WERI-Rb-1 (cell line): ENCODE data around the gene LRP11.
A peak's percentile ranks its signal among the peaks of the same experiment; 100 is the strongest.
"Not testable (repeated sequence)": the region's sequence is repeated elsewhere in the genome, so short reads cannot be mapped to it uniquely, and the experiment has no call there.

Experiments
- DNase-seq: peaks from one replicate; pipeline ENCODE4 v3.0.0-alpha.2; 2020
- H3K27ac ChIP-seq: fragments of 250-450 bp; sonication (Bioruptor Pico); 2 replicates; pipeline ENCODE4 v1.5.1; 2020; ENCODE audit warnings: mild to moderate bottlenecking, moderate library complexity
- H3K27me3 ChIP-seq: fragments of 250-450 bp; sonication (Bioruptor Pico); 2 replicates; pipeline ENCODE4 v1.5.1; 2021; ENCODE audit warnings: mild to moderate bottlenecking, low read depth, moderate library complexity; ENCODE audit not compliant: insufficient read depth, severe bottlenecking
- H3K36me3 ChIP-seq: fragments of 250-450 bp; sonication (Bioruptor Pico); 2 replicates; pipeline ENCODE4 v1.5.1; 2020; ENCODE audit warnings: mild to moderate bottlenecking, moderate library complexity
- H3K4me3 ChIP-seq: 2 replicates; pipeline ENCODE4 v1.5.1; 2011; ENCODE audit warnings: low read depth, mild to moderate bottlenecking, control low read depth, low read length
- H3K9me3 ChIP-seq: fragments of 250-450 bp; sonication (Bioruptor Pico); 2 replicates; pipeline ENCODE4 v1.5.1; 2021; ENCODE audit warnings: mild to moderate bottlenecking, moderate library complexity; ENCODE audit not compliant: severe bottlenecking
- TF ChIP-seq, protein P1 (sequence below): IDR thresholded peaks from 2 replicates; pipeline ENCODE4 v1.5.1; 2011; ENCODE audit warnings: low read depth, mild to moderate bottlenecking, control low read depth, inconsistent platforms, low read length

LRP11 gene

DNA sequence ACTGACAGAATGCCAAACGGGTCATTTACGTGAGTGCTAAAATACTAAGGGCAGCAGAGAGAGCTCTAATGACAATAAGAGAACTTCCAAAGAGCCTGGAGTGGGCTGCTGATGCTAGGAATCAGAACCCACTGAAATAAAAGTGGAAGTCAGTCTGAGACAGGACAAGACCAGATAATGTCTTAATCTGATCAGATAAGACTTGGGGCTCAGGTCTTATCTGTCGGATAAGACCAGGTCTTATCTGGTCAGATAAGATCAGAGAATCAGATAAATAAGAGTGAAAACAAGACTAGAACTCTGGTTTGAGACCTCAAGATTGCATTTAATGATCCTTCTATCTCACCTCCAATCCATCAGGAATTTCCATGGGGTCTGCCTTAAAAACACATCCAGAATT is 18.6 kb downstream of the LRP11 start:
- Histone ChIP-seq H3K27ac (no peak overlapping the region), H3K4me3 (no peak overlapping the region), H3K27me3 (no peaks in the 10 kb centered on the region), H3K36me3 (no peaks in the 10 kb centered on the region), H3K9me3 (no peaks in the 10 kb centered on the region)
- DNase-seq: no peak
- TF ChIP-seq, protein P1, sequence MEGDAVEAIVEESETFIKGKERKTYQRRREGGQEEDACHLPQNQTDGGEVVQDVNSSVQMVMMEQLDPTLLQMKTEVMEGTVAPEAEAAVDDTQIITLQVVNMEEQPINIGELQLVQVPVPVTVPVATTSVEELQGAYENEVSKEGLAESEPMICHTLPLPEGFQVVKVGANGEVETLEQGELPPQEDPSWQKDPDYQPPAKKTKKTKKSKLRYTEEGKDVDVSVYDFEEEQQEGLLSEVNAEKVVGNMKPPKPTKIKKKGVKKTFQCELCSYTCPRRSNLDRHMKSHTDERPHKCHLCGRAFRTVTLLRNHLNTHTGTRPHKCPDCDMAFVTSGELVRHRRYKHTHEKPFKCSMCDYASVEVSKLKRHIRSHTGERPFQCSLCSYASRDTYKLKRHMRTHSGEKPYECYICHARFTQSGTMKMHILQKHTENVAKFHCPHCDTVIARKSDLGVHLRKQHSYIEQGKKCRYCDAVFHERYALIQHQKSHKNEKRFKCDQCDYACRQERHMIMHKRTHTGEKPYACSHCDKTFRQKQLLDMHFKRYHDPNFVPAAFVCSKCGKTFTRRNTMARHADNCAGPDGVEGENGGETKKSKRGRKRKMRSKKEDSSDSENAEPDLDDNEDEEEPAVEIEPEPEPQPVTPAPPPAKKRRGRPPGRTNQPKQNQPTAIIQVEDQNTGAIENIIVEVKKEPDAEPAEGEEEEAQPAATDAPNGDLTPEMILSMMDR: no peak

DNA sequence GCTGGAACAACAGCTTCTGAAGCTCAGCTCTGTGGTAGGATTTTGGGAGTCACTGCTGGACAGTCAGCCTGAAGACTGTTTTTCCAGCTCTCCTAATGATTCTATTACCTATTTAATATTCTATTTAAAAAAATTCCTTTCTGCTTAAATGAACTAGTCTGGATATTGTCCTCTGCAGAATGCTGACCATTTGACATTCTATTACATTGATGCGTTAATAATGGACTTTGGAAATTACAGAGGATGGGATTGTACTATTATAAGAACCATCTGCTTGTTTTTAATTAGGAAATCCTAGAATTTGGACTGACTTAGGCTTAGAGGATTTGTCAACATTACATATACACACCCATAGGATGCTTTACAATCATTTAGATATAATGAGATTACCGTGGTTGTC is 19.7 kb downstream of the LRP11 start:
- Histone ChIP-seq H3K27me3 (no peaks in the 10 kb centered on the region), H3K36me3 (no peaks in the 10 kb centered on the region), H3K4me3 (no peak overlapping the region), H3K9me3 (no peaks in the 10 kb centered on the region), H3K27ac (no peak overlapping the region)
- no peak for DNase-seq
- TF ChIP-seq, protein P1: no peak

DNA sequence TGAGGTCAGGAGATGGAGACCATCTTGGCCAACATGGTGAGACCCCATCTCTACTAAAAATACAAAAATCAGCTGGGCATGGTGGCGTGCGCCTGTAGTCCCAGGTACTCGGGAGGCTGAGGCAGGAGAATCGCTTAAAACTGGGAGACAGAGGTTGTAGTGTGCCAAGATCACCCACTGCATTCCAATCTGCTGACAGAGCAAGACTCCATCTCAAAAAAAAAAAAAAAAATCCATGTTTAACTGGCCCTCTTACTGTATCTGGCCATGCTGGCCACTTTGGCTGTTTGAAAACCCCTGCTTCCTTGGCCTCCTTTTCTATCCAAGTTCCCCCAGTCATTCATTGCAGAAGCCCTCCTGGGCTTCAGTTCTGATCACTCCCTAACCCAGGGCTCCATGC is 20.1 kb downstream of the LRP11 start:
- not testable (repeated sequence) for H3K9me3 ChIP-seq, DNase-seq, H3K27ac ChIP-seq, H3K4me3 ChIP-seq, H3K27me3 ChIP-seq, H3K36me3 ChIP-seq

- H3K36me3 ChIP-seq: no peaks in the 10 kb centered on the region
- TF ChIP-seq, protein P1: no peak
- H3K9me3 ChIP-seq: no peaks in the 10 kb centered on the region
- H3K4me3 ChIP-seq: no peak overlapping the region
- no peak for DNase-seq
- H3K27me3 ChIP-seq: no peaks in the 10 kb centered on the region
- H3K27ac ChIP-seq: no peak overlapping the region
Observed at GRCh38 chr6:149843051-149843633, 21.0 kb downstream of the LRP11 start.

- no peaks in the 10 kb centered on the region for H3K36me3 ChIP-seq
- no peak overlapping the region for H3K27ac ChIP-seq
- H3K27me3 ChIP-seq: no peaks in the 10 kb centered on the region
- H3K9me3 ChIP-seq: no peaks in the 10 kb centered on the region
- TF ChIP-seq, protein P1: no peak
- H3K4me3 ChIP-seq: no peak overlapping the region
- no peak for DNase-seq
Observed at GRCh38 chr6:149842331-149842730, 21.8 kb downstream of the LRP11 start.

DNA sequence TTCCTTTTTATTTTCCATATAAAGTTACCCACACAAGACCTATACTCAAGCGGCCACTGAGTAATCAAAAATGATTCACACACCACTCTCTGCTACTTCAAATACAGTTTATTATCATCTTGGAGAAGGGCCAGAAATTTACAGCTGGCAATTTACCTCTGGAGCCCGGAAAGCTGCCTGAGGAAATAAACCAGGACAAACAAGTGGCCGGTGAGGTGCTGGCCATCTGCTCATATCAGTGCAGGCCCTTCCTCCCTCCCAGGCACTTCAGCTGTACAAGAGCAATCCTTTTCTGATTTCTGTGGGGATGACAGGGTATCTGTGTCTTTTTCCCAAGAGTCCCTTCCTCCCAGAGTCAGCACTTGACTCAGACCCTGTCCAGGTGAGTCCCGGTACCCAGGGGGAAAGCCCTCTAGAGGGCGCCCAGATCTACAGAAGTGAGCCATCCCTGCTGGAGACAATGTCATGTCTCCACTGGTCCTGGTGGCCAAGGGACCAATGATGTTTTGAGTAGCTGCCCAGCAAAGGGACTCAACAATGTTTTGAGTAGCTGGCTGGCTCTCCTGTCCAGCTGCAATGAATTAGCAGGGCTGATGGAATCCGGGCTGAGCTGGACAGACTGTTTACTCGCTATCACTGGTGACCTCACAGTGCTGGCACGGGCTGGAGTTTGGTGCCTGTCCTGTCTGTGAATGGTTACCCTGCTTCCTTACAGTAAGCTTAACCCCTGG is 23.6 kb downstream of the LRP11 start:
- peak; percentile 77 for DNase-seq
- Histone ChIP-seq H3K27me3 (no peaks in the 10 kb centered on the region), H3K36me3 (0 out of 2 replicates have a peak, but pooled peaks cover 3% of the 10 kb centered on the region), H3K27ac (no peak overlapping the region), H3K4me3 (no peak overlapping the region), H3K9me3 (no peaks in the 10 kb centered on the region)
- TF ChIP-seq, protein P1: peak; percentile 85
